Fibroblast of lung (primary cell): ENCODE measurements around the gene TRPT1. TPM values are rescaled to one million over a fixed set of nuclear protein-coding genes. Genes with fewer than 3 reads are reported as not detected.
A peak's percentile ranks its signal among the peaks of the same experiment; 100 is the strongest.

Experiments used
- DNase-seq, 2 donors: peaks; one replicate each; pipeline versions ENCODE4 v3.0.0 to v3.0.0-alpha.2; 2010; ENCODE audit warnings: low read depth in 2 of 2
- H2AFZ ChIP-seq: 2 replicates; pipeline ENCODE4 v1.5.1; 2012; ENCODE audit warnings: low read length, control low read depth, inconsistent platforms
- H3K27ac ChIP-seq: 2 replicates; pipeline ENCODE4 v1.5.1; 2011; ENCODE audit warnings: low read length, control low read depth; ENCODE audit not compliant: insufficient read depth
- H3K27me3 ChIP-seq: 2 replicates; pipeline ENCODE4 v1.5.1; 2011; ENCODE audit warnings: mild to moderate bottlenecking, low read length; ENCODE audit not compliant: control insufficient read depth, insufficient read depth
- H3K36me3 ChIP-seq: 2 replicates; pipeline ENCODE4 v1.5.1; 2011; ENCODE audit warnings: low read length; ENCODE audit not compliant: control insufficient read depth, insufficient read depth
- H3K4me1 ChIP-seq: 2 replicates; pipeline ENCODE4 v1.5.1; 2011; ENCODE audit warnings: low read length; ENCODE audit not compliant: control insufficient read depth, insufficient read depth; ENCODE audit errors: extremely low read depth
- H3K4me2 ChIP-seq: 2 replicates; pipeline ENCODE4 v1.5.1; 2011; ENCODE audit warnings: low read length, control low read depth; ENCODE audit not compliant: insufficient read depth; ENCODE audit errors: extremely low read depth
- H3K4me3 ChIP-seq, 4 experiments: fragments of 200-600 bp in 1 of 4; sonication (generic) in 1 of 4; replicated peaks in 1 of 4; 2 replicates each; pipeline ENCODE4 v1.5.1; 2011 to 2016; ENCODE audit warnings: low read length in 4 of 4, low read depth in 3 of 4, mild to moderate bottlenecking in 3 of 4, control low read depth in 2 of 4, inconsistent platforms in 1 of 4, mixed read lengths in 1 of 4; ENCODE audit not compliant: insufficient read depth in 1 of 4; ENCODE audit errors: control extremely low read depth in 1 of 4
- H3K79me2 ChIP-seq: 2 replicates; pipeline ENCODE4 v1.5.1; 2012; ENCODE audit warnings: mild to moderate bottlenecking, low read length, inconsistent platforms; ENCODE audit not compliant: control insufficient read depth, insufficient read depth
- H3K9ac ChIP-seq: 2 replicates; pipeline ENCODE4 v1.5.1; 2011; ENCODE audit warnings: mild to moderate bottlenecking, low read length, control low read depth; ENCODE audit not compliant: insufficient read depth
- H3K9me3 ChIP-seq: 2 replicates; pipeline ENCODE4 v1.5.1; 2012; ENCODE audit warnings: low read depth, low read length; ENCODE audit not compliant: control insufficient read depth, insufficient read depth
- H4K20me1 ChIP-seq: 2 replicates; pipeline ENCODE4 v1.5.1; 2011; ENCODE audit warnings: low read length; ENCODE audit not compliant: control insufficient read depth, insufficient read depth; ENCODE audit errors: extremely low read depth
- EZH2 ChIP-seq: IDR thresholded peaks from 2 replicates; pipeline ENCODE4 v1.5.1; 2012; ENCODE audit warnings: low read length, control low read depth, mild to moderate bottlenecking; ENCODE audit errors: missing control alignments
- polyA plus RNA-seq, 2 donors: library from polyadenylated mRNA; depleted of rRNA in 1 of 2; stranded (reverse) in 1 of 2; unstranded in 1 of 2; fragments of >200 nt; gene quantifications; 2 replicates each; pipeline ENCODE4 v1.2.1, GENCODE V29; 2011 to 2012; ENCODE audit warnings: missing spikeins in 1 of 2
- total RNA-seq: library from RNA; depleted of rRNA; stranded (reverse); fragments of >200 nt; gene quantifications from 2 replicates; pipeline ENCODE4 v1.2.1, GENCODE V29; 2014
- TF ChIP-seq, protein P1 (sequence below), 2 donors: IDR thresholded peaks in 1 of 2; conservative IDR thresholded peaks in 1 of 2; 1 replicate in 1 of 2; 2 replicates in 1 of 2; pipeline ENCODE4 v1.5.1; 2011 to 2012; ENCODE audit warnings: low read length in 2 of 2, control low read depth in 1 of 2, inconsistent platforms in 1 of 2, low read depth in 1 of 2, mild to moderate bottlenecking in 1 of 2

Gene TRPT1
- total and polyA plus RNA-seq, 2 donors (not counting 1 experiment from before 2014, with no cell fraction given), result 20.5 to 41.5 TPM

DNA sequence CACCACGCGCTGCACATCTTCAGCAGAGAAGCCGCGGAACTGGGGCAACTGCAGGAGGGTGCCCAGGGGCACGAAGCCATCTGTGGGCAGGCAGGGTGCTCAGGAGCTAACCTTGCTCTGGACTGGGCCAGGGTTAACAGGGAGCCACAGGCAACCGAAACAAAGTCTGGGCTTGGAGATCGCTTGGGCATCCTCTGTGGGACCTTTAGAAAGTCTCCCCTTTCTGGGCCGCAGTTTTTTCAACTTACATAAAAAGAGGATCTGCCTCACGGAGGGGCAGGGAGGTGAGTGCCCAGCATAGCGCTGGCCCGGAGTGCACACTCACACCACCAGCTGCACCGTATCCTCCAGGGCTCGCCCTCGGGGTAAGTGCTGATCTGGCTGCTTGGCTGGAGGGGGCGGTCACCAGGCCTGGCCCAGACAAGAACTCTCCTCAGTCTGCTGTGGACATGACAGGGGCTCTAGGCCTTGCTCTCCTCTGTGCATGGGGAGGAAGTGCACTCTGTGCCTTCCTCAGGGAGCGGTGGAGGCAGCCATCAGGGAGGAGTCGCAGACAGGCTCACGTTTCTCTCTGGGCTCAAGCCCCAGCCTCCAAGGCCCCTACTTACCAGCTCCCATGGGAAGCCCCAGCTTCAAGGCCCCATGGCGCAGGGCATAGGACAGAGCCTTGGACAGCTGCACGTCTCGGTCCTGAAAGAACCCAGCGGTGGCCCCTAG lies 937 bp downstream of the TRPT1 start:
- peak overlapping the region; percentile 81 to 90 (median 88) for H3K4me3 ChIP-seq
- peaks cover 8% of the 10 kb centered on the region for H3K4me1 ChIP-seq
- peak overlapping the region; percentile 68 for H3K27ac ChIP-seq
- H3K36me3 ChIP-seq, result peaks cover 14% of the 10 kb centered on the region
- no peaks in the 10 kb centered on the region for H3K9me3 ChIP-seq
- no peaks in the 10 kb centered on the region for H3K27me3 ChIP-seq
- H3K4me2 ChIP-seq, result peak overlapping the region; percentile 95
- H3K9ac ChIP-seq, result no peak overlapping the region
- H3K79me2 ChIP-seq, result peaks cover 8% of the 10 kb centered on the region
- no peak overlapping the region for H2AFZ ChIP-seq
- H4K20me1 ChIP-seq, result no peaks in the 10 kb centered on the region
- no peak for DNase-seq
- no peak for TF ChIP-seq EZH2
- TF ChIP-seq, protein P1, sequence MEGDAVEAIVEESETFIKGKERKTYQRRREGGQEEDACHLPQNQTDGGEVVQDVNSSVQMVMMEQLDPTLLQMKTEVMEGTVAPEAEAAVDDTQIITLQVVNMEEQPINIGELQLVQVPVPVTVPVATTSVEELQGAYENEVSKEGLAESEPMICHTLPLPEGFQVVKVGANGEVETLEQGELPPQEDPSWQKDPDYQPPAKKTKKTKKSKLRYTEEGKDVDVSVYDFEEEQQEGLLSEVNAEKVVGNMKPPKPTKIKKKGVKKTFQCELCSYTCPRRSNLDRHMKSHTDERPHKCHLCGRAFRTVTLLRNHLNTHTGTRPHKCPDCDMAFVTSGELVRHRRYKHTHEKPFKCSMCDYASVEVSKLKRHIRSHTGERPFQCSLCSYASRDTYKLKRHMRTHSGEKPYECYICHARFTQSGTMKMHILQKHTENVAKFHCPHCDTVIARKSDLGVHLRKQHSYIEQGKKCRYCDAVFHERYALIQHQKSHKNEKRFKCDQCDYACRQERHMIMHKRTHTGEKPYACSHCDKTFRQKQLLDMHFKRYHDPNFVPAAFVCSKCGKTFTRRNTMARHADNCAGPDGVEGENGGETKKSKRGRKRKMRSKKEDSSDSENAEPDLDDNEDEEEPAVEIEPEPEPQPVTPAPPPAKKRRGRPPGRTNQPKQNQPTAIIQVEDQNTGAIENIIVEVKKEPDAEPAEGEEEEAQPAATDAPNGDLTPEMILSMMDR (conservative IDR thresholded peaks at IDR 0.05 in 1 of 2, IDR thresholded peaks at IDR 0.05 in 1 of 2; ENCODE audit: low read depth in 1 of 2, low read length in 2 of 2), result no peak

DNA sequence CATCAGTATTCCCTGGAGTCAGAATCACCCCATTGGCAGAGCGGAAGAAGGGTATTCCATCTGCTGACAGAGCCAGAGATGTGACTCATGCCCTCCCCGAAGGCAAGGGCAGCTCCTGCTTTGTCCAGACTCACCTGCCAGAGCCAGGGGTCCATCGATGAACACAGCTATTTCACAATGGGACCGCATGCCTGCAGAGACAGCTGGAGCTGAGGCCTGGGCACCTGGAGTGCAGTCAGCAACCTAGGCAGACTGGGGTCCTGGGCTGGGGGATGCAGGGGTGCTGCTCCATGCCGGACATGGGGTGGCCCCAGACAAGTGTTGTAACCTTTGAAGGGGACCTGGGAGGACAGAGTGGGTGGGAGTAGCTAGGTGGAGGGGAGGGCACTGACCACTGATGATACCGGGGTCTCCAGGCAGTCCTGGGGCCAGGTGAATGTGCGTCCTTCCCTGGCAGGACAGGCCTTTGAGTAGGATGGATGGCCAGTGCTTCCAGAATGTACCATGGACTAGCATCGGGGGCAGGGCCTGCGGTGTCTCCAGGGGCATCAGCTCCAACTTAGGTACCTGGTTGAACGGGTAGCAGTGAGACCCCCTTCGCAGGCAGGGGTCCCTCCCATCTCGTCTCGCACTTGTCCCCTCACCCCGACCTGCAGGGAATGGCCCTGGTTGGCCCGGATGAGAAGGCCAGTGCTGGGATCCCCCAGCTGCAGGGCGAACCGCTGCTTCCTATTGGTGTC lies 1.7 kb downstream of the TRPT1 start:
- peak in 1 of 2 donors; percentile 37 for DNase-seq
- Histone ChIP-seq H3K79me2 (peaks cover 8% of the 10 kb centered on the region), H3K4me3 (no peak overlapping the region), H3K27me3 (no peaks in the 10 kb centered on the region), H3K9ac (no peak overlapping the region), H3K4me1 (peaks cover 8% of the 10 kb centered on the region), H2AFZ (no peak overlapping the region), H3K27ac (no peak overlapping the region), H4K20me1 (no peaks in the 10 kb centered on the region), H3K9me3 (no peaks in the 10 kb centered on the region), H3K4me2 (no peak overlapping the region), H3K36me3 (peaks cover 14% of the 10 kb centered on the region)
- no peak for TF ChIP-seq EZH2
- TF ChIP-seq, protein P1 (conservative IDR thresholded peaks at IDR 0.05 in 1 of 2, IDR thresholded peaks at IDR 0.05 in 1 of 2; ENCODE audit: low read depth in 1 of 2, low read length in 2 of 2), result no peak

DNA sequence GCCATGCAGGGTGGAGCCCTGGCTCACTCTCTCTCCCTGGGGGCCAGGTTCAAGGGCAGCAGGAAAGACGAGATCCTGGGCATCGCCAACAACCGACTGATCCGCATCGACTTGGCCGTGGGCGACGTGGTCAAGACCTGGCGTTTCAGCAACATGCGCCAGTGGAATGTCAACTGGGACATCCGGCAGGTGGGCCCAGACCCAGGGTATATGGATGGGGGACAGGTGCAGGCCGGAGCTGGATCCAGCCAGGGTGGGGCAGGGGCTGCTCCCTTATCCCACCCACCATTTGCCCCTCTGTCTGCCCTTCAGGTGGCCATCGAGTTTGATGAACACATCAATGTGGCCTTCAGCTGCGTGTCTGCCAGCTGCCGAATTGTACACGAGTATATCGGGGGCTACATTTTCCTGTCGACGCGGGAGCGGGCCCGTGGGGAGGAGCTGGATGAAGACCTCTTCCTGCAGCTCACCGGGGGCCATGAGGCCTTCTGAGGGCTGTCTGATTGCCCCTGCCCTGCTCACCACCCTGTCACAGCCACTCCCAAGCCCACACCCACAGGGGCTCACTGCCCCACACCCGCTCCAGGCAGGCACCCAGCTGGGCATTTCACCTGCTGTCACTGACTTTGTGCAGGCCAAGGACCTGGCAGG lies 2.9 kb downstream of the TRPT1 start:
- TF ChIP-seq, protein P1 (conservative IDR thresholded peaks at IDR 0.05 in 1 of 2, IDR thresholded peaks at IDR 0.05 in 1 of 2; ENCODE audit: low read depth in 1 of 2, low read length in 2 of 2), result no peak
- TF ChIP-seq EZH2, result no peak
- Histone ChIP-seq H3K4me1 (peaks cover 8% of the 10 kb centered on the region), H3K27me3 (no peaks in the 10 kb centered on the region), H3K4me3 (no peak overlapping the region), H3K9ac (no peak overlapping the region), H3K27ac (no peak overlapping the region), H4K20me1 (no peaks in the 10 kb centered on the region), H3K4me2 (no peak overlapping the region), H3K36me3 (peaks cover 14% of the 10 kb centered on the region), H2AFZ (no peak overlapping the region), H3K79me2 (peaks cover 8% of the 10 kb centered on the region), H3K9me3 (no peaks in the 10 kb centered on the region)
- no peak for DNase-seq
